ENCODE measurements around the gene GATA5.

Gene GATA5

GRCh38 chr20:62475772-62476055 lies at the start of gene GATA5:
Gene GATA5, minus strand, starts transcription at chr20:62475995. Its CDS starts 474 bp downstream, at chr20:62475521.
- no peak for DNase-seq

GRCh38 chr20:62525014-62525413 lies 49.2 kb upstream of the GATA5 start:
- no peak for DNase-seq

GRCh38 chr20:62524505-62524911 lies 48.7 kb upstream of the GATA5 start:
- no peak for DNase-seq

GRCh38 chr20:62523473-62524203 lies 47.8 kb upstream of the GATA5 start:
- peak; percentile 73 to 78 for DNase-seq

- peak in 1 of 2 donors; percentile 29 for DNase-seq
Measured at GRCh38 chr20:62522748-62523396, 47.1 kb upstream of the GATA5 start.

GRCh38 chr20:62519826-62520225 lies 44.0 kb upstream of the GATA5 start:
- DNase-seq, result no peak

- no peak for DNase-seq
Measured at GRCh38 chr20:62518911-62519310, 43.1 kb upstream of the GATA5 start.

GRCh38 chr20:62517901-62518610 lies 42.3 kb upstream of the GATA5 start:
- DNase-seq, result no peak

GRCh38 chr20:62517168-62517567 lies 41.4 kb upstream of the GATA5 start:
- no peak for DNase-seq

GRCh38 chr20:62516338-62516737 lies 40.5 kb upstream of the GATA5 start:
- DNase-seq, result no peak

GRCh38 chr20:62515826-62516225 lies 40.0 kb upstream of the GATA5 start:
- DNase-seq, result no peak

GRCh38 chr20:62515280-62515679 lies 39.5 kb upstream of the GATA5 start:
- DNase-seq, result no peak

- DNase-seq, result no peak
Measured at GRCh38 chr20:62513991-62514390, 38.2 kb upstream of the GATA5 start.

GRCh38 chr20:62511915-62512610 lies 36.3 kb upstream of the GATA5 start:
- DNase-seq, result no peak

GRCh38 chr20:62511300-62511914 lies 35.6 kb upstream of the GATA5 start:
- no peak for DNase-seq

GRCh38 chr20:62508641-62509051 lies 32.9 kb upstream of the GATA5 start:
- DNase-seq, result no peak

GRCh38 chr20:62507991-62508640 lies 32.3 kb upstream of the GATA5 start:
- no peak for DNase-seq

GRCh38 chr20:62507323-62507722 lies 31.5 kb upstream of the GATA5 start:
- no peak for DNase-seq

- no peak for DNase-seq
Measured at GRCh38 chr20:62506791-62507190, 31.0 kb upstream of the GATA5 start.

- no peak for DNase-seq
Measured at GRCh38 chr20:62506087-62506486, 30.3 kb upstream of the GATA5 start.

GRCh38 chr20:62505337-62506045 lies 29.7 kb upstream of the GATA5 start:
- DNase-seq, result no peak

- DNase-seq, result no peak
Measured at GRCh38 chr20:62504323-62504722, 28.5 kb upstream of the GATA5 start.

All from stimulated activated CD4-positive, alpha-beta T cell treated with anti-CD3 and anti-CD28 coated beads, Interleukin-2, amount 100 ng/mL, for 24 hours (primary cell).